Measurements from ENCODE around the gene FAM210A. TPM values are rescaled to one million over a fixed set of nuclear protein-coding genes. Genes with fewer than 3 reads are reported as not detected.
A peak's percentile ranks its signal among the peaks of the same experiment; 100 is the strongest.

The FAM210A gene
- total RNA-seq, 1 experiment from 2014 or later, result 26.2 TPM

DNA sequence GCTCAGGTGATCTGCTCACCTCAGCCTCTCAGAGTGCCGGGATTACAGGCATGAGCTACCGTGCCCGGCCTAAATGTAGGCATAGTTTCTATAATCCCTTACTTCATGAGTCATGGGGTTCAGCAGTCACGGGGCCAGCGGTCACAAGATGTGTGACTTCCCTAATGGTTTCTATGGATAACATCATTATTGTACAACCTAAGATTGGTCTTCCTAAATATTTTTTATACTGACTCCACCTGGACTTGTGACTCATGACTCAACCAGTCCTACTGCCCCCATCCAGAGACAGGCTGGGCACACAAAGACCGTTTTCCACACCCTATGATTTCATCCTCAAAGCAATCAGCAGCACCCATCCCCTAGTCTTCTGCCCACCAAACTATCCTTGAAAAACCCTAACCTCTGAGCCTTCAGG, 15.9 kb downstream of the FAM210A start:
- intact Hi-C loops (cut with micrococcal nuclease), result loop anchor here (1.0 kb wide), 1 partner anchor 16 kb away; the partner anchor contains the start of genes FAM210A and RNMT
- H3K27ac ChIP-seq (ENCODE audit: low read depth, low read length), result peak overlapping the region; percentile 81
- ChIA-PET CTCF (no interaction called here), RAD21 (ENCODE audit: low non-redundant PET in 1 of 2, low total read pairs in 2 of 2, uncharacterized antibody in 2 of 2, unreplicated experiment in 2 of 2) (no interaction called here), POLR2A (no interaction called here)
- peaks cover 100% of the 10 kb centered on the region for H3K79me2 ChIP-seq (ENCODE audit: insufficient read depth, low read length)
- DNase-seq (ENCODE audit: low read depth, low spot score), result peak; percentile 87
- H3K9me2 ChIP-seq (ENCODE audit: insufficient read depth), result no peaks in the 10 kb centered on the region
- H2AFZ ChIP-seq (ENCODE audit: low read depth, low read length, poor library complexity, severe bottlenecking), result no peak overlapping the region
- H3K9ac ChIP-seq (ENCODE audit: low read length), result peak overlapping the region; percentile 36
- ATAC-seq, result peak; percentile 94
- TF ChIP-seq ZFX (IDR thresholded peaks at IDR 0.05) (no peak), JUND (IDR thresholded peaks at IDR 0.05) (peak; percentile 50), SP1 (IDR thresholded peaks at IDR 0.05; ENCODE audit: low read depth) (peak; percentile 38; the same call in 1 of the 2 replicates), CBX3 (IDR thresholded peaks at IDR 0.05; ENCODE audit: low read depth) (0 out of 2 replicates have a peak, but pooled peaks have one; percentile 35), EGR1 (IDR thresholded peaks at IDR 0.05; ENCODE audit: low read depth) (no peak), CEBPB (IDR thresholded peaks at IDR 0.05; ENCODE audit: low read depth) (peak; percentile 46), POLR2AphosphoS5 (IDR thresholded peaks at IDR 0.05; ENCODE audit: low read depth, low read length) (no peak)
- no TSS peak for BruUV-seq (replicated peaks)
- no peaks in the 10 kb centered on the region for H4K20me1 ChIP-seq (ENCODE audit: insufficient read depth)
- no peaks in the 10 kb centered on the region for H3K27me3 ChIP-seq (ENCODE audit: insufficient read depth, low read length)
- H3K4me2 ChIP-seq (ENCODE audit: low read length), result peak overlapping the region; percentile 63
- H3K4me1 ChIP-seq (ENCODE audit: control insufficient read depth in 1 of 2, insufficient read depth in 2 of 2, low read length in 2 of 2), result peaks cover 16 to 51% of the 10 kb centered on the region in 2 experiments
- H3K4me3 ChIP-seq (replicated peaks in 1 of 2; ENCODE audit: low read depth in 1 of 2, low read length in 2 of 2), result peak overlapping the region in 1 of 2 experiments; percentile 25; a peak in 3 of 4 replicates
- H3K36me3 ChIP-seq (ENCODE audit: control insufficient read depth in 1 of 2, insufficient read depth in 2 of 2, low read length in 2 of 2), result peaks cover 0 to 7% of the 10 kb centered on the region in 2 experiments; a peak in 1 of 4 replicates
- H3K9me3 ChIP-seq (ENCODE audit: control insufficient read depth in 1 of 2, insufficient read depth in 1 of 2, low read depth in 1 of 2, low read length in 2 of 2), result no peaks in the 10 kb centered on the region; a peak in 1 of 4 replicates

DNA sequence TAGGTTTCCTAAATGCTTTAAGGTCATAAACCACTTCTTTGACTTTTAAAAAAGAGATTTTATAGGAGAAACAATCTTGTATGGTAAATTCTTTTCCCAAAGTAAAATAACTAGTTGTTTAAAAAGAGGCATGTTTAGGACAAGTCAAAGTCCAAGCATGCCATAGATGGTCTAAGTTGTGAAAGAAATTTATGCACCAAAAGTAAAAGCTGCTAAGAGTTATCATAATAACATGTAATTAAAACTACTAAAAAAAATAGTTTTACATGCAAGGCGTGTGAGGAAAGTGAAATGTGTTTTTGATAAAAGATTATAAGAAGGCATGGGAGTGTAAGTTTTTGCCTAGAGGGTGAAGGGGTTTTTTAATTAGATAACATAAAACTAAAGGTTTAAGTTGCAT, 22.5 kb downstream of the FAM210A start:
- intact Hi-C loops (cut with micrococcal nuclease), result no loop called here
- Histone ChIP-seq H3K9ac (ENCODE audit: low read length) (no peak overlapping the region), H2AFZ (ENCODE audit: low read depth, low read length, poor library complexity, severe bottlenecking) (no peak overlapping the region), H3K27ac (ENCODE audit: low read depth, low read length) (no peak overlapping the region), H3K79me2 (ENCODE audit: insufficient read depth, low read length) (peaks cover 100% of the 10 kb centered on the region), H4K20me1 (ENCODE audit: insufficient read depth) (no peaks in the 10 kb centered on the region), H3K9me2 (ENCODE audit: insufficient read depth) (no peaks in the 10 kb centered on the region), H3K9me3 (ENCODE audit: control insufficient read depth in 1 of 2, insufficient read depth in 1 of 2, low read depth in 1 of 2, low read length in 2 of 2) (peaks cover 5 to 11% of the 10 kb centered on the region in 2 experiments; a peak in 2 of 4 replicates), H3K4me2 (ENCODE audit: low read length) (no peak overlapping the region), H3K4me1 (ENCODE audit: control insufficient read depth in 1 of 2, insufficient read depth in 2 of 2, low read length in 2 of 2) (no peaks in the 10 kb centered on the region), H3K4me3 (replicated peaks in 1 of 2; ENCODE audit: low read depth in 1 of 2, low read length in 2 of 2) (no peak overlapping the region), H3K36me3 (ENCODE audit: control insufficient read depth in 1 of 2, insufficient read depth in 2 of 2, low read length in 2 of 2) (peaks cover 0 to 24% of the 10 kb centered on the region in 2 experiments; a peak in 1 of 4 replicates), H3K27me3 (ENCODE audit: insufficient read depth, low read length) (no peaks in the 10 kb centered on the region)
- no TSS peak for BruUV-seq (replicated peaks)
- RAD21 ChIA-PET (ENCODE audit: low non-redundant PET in 1 of 2, low total read pairs in 2 of 2, uncharacterized antibody in 2 of 2, unreplicated experiment in 2 of 2), result no interaction called here
- CTCF ChIA-PET, result no interaction called here
- POLR2A ChIA-PET, result no interaction called here
- TF ChIP-seq EZH2phosphoT487 (IDR thresholded peaks at IDR 0.05; ENCODE audit: borderline replicate concordance) (no peak), POLR2AphosphoS5 (IDR thresholded peaks at IDR 0.05; ENCODE audit: low read depth, low read length) (no peak), SP1 (IDR thresholded peaks at IDR 0.05; ENCODE audit: low read depth) (no peak), RAD21 (IDR thresholded peaks at IDR 0.05; ENCODE audit: low read depth) (no peak), SRF (IDR thresholded peaks at IDR 0.05; ENCODE audit: low read depth) (no peak), ZNF274 (IDR thresholded peaks at IDR 0.05; ENCODE audit: low read depth, low read length) (no peak), ELF1 (IDR thresholded peaks at IDR 0.05; ENCODE audit: borderline replicate concordance, low read depth) (no peak), CBX3 (IDR thresholded peaks at IDR 0.05; ENCODE audit: low read depth) (no peak)
- TF ChIP-seq, protein P1, sequence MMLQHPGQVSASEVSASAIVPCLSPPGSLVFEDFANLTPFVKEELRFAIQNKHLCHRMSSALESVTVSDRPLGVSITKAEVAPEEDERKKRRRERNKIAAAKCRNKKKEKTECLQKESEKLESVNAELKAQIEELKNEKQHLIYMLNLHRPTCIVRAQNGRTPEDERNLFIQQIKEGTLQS (IDR thresholded peaks at IDR 0.05), result no peak
- DNase-seq (ENCODE audit: low read depth, low spot score) (peak; percentile 35), ATAC-seq (no peak)

Data from HCT116 (cell line).